Measurements from ENCODE around the gene TTLL13. TPM values are rescaled to one million over a fixed set of nuclear protein-coding genes. Genes with fewer than 3 reads are reported as not detected.
A peak's percentile ranks its signal among the peaks of the same experiment; 100 is the strongest.
"Not testable (repeated sequence)": the region's sequence is repeated elsewhere in the genome, so short reads cannot be mapped to it uniquely, and the experiment has no call there.

The TTLL13 gene
- total RNA-seq, 1 donor from 2014 or later, result 0.19 TPM

DNA sequence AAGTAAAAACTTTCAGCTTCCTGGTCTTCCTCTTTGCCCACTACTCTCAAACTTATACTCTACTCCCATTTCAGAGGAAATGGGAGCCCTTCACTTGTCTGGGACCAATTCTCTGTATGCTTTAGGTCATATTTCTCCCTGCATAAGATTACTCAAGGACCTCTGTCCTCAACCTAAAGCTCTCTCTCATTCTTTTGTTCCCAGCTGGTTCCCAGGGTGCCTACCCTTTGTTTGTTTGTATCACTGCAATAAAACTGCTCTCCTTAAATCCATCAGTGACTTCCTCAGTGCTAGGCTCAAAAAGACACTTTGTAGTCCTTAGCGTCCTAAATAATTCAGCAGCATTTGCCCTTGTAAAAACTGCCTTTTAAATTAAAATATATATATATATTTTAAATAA lies 19.1 kb downstream of the TTLL13 start:
- H3K27me3 Mint-ChIP-seq (ENCODE audit: low read depth), result no peaks in the 10 kb centered on the region
- H3K27ac Mint-ChIP-seq (ENCODE audit: unreplicated experiment), result no peak overlapping the region
- H3K4me1 Mint-ChIP-seq, result peaks cover 53% of the 10 kb centered on the region
- TF ChIP-seq, protein P1, sequence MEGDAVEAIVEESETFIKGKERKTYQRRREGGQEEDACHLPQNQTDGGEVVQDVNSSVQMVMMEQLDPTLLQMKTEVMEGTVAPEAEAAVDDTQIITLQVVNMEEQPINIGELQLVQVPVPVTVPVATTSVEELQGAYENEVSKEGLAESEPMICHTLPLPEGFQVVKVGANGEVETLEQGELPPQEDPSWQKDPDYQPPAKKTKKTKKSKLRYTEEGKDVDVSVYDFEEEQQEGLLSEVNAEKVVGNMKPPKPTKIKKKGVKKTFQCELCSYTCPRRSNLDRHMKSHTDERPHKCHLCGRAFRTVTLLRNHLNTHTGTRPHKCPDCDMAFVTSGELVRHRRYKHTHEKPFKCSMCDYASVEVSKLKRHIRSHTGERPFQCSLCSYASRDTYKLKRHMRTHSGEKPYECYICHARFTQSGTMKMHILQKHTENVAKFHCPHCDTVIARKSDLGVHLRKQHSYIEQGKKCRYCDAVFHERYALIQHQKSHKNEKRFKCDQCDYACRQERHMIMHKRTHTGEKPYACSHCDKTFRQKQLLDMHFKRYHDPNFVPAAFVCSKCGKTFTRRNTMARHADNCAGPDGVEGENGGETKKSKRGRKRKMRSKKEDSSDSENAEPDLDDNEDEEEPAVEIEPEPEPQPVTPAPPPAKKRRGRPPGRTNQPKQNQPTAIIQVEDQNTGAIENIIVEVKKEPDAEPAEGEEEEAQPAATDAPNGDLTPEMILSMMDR (conservative IDR thresholded peaks at IDR 0.05), result no peak
- peaks cover 8% of the 10 kb centered on the region for H3K36me3 Mint-ChIP-seq (ENCODE audit: low read depth)
- no peak for DNase-seq (ENCODE audit: low read depth, low spot score)
- H3K9me3 Mint-ChIP-seq, result no peaks in the 10 kb centered on the region
- H3K4me3 Mint-ChIP-seq, result peak overlapping the region; percentile 93

DNA sequence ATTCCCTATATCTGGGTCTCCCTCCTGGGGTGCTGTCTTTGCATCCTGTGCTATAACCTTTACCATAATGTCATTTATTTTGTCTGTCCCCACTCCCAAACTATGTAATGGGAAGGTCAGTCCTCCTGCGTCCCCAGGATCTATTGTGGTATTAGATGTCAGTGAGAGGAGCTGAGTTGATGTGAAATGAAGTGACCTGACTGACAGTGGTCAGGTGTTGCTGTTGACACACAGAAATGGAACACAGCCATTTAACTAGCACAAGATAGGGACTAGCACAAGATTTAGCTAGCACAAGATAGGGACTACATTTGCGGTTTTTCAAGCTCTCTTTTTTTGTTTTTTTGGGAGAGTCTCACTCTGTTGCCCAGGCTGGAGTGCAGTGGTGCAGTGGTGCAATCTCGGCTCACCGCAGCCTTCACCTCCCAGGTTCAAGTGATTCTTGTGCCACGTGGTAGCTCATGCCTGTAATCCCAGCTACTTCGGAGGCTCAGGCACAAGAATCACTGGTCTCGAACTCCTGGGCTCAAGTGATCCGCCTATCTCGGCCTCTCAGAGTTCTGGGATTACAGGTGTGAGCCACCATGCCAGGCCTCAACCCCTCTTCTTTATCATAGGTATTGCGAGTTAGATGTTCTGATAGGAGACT lies 21.3 kb downstream of the TTLL13 start:
- DNase-seq (ENCODE audit: low read depth, low spot score), result no peak
- TF ChIP-seq, protein P1 (conservative IDR thresholded peaks at IDR 0.05), result no peak
- no peaks in the 10 kb centered on the region for H3K27me3 Mint-ChIP-seq (ENCODE audit: low read depth)
- H3K4me3 Mint-ChIP-seq, result peak overlapping the region; percentile 61
- H3K9me3 Mint-ChIP-seq, result no peaks in the 10 kb centered on the region
- H3K4me1 Mint-ChIP-seq, result peaks cover 33% of the 10 kb centered on the region
- peaks cover 17% of the 10 kb centered on the region for H3K36me3 Mint-ChIP-seq (ENCODE audit: low read depth)
- no peak overlapping the region for H3K27ac Mint-ChIP-seq (ENCODE audit: unreplicated experiment)

DNA sequence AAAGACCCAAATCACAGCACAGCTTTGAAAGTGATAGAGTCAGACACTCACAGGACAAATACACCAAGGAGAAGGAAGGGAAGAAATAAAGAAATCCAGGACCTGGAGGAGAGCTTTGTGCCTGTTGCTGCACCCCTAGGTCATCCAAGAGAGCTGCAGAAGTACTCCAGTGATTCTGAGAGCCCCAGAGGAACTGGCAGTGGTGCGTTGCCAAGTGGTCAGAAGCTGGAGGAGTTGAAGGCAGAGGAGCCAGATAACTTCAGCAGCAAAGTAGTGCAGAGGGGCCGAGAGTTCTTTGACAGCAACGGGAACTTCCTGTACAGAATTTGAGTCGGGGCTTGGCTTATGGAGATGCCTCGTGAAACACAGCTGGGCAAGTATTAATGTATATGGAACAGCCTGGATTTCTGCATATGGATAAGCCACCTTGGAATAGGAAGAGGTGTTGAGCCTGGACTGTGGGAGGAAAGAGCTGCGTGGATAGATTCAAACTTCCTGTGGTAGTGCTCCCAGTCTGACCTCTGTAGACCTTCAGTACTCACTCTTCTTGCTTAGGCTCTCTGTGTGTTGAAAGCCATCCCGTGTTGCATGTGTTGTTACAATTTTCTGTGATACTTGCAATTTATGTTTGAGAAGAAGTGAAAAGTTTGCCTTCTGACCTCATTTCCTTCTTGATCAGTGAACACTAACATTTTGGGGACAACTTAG lies 22.3 kb downstream of the TTLL13 start:
- Mint-ChIP-seq H3K9me3 (no peaks in the 10 kb centered on the region), H3K4me1 (peaks cover 25% of the 10 kb centered on the region), H3K27ac (ENCODE audit: unreplicated experiment) (no peak overlapping the region), H3K27me3 (ENCODE audit: low read depth) (no peaks in the 10 kb centered on the region), H3K36me3 (ENCODE audit: low read depth) (peaks cover 17% of the 10 kb centered on the region), H3K4me3 (no peak overlapping the region)
- DNase-seq (ENCODE audit: low read depth, low spot score), result no peak
- TF ChIP-seq, protein P1 (conservative IDR thresholded peaks at IDR 0.05), result no peak

DNA sequence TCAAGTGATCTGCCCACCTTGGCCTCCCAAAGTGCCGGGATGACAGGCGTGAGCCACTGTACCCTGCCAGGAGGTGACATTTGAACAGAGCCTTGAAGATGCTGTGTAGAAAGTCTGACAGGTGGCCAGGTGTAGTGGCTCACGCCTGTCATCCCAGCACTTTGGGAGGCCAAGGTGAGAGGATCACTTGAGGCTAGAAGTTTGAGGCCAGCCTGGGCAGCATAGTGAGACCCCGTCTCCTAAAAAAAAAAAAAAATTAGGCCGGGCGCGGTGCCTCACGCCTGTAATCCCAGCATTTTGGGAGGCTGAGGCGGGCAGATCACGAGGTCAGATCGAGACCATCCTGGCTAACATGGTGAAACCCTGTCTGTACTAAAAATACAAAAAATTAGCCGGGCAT lies 29.1 kb downstream of the TTLL13 start:
- not testable (repeated sequence) for H3K27me3 Mint-ChIP-seq (ENCODE audit: low read depth); H3K4me1 Mint-ChIP-seq; H3K4me3 Mint-ChIP-seq; H3K9me3 Mint-ChIP-seq; H3K36me3 Mint-ChIP-seq (ENCODE audit: low read depth); H3K27ac Mint-ChIP-seq (ENCODE audit: unreplicated experiment); DNase-seq (ENCODE audit: low read depth, low spot score)

DNA sequence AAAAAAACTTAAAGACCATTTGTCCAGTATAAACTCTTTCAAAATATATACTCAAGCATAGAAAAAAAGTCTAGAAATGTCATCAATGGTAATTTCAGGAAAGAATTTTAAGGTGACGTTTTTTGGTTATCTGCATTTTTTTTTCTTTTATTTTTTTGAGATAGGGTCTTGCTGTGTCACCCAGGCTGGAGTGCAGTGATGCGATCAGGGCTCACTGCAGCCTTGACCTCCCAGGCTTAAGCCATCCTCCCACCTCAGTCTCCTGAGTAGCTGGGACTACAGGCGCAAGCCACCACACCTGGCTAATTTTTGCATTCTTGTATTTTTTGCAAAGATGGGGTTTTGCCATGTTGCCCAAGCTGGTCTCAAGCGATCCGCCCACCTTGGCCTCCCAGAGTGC lies 31.4 kb downstream of the TTLL13 start:
- not testable (repeated sequence) for H3K27ac Mint-ChIP-seq (ENCODE audit: unreplicated experiment); H3K4me3 Mint-ChIP-seq; H3K27me3 Mint-ChIP-seq (ENCODE audit: low read depth); H3K4me1 Mint-ChIP-seq; H3K9me3 Mint-ChIP-seq; DNase-seq (ENCODE audit: low read depth, low spot score); H3K36me3 Mint-ChIP-seq (ENCODE audit: low read depth)

DNA sequence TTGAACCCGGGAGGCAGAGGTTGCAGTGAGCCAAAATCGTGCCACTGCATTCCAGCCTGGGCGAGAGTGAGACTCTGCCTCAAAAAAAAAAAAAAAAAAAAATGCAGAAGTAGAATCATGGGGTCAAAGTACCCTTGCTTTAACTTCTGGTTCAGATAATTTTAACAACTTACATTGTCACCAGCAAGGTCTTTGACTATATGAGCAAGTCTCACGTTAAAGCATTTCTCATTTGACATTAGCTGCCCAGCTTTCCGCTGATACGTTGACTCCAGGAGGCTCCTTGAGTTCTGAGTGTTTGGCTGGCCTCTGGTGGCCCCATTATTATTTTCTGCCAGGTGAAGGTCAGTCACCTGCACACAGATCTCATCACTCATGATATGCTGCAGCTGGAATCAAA lies 32.3 kb downstream of the TTLL13 start:
- not testable (repeated sequence) for H3K36me3 Mint-ChIP-seq (ENCODE audit: low read depth); H3K9me3 Mint-ChIP-seq; H3K27me3 Mint-ChIP-seq (ENCODE audit: low read depth); DNase-seq (ENCODE audit: low read depth, low spot score); H3K4me3 Mint-ChIP-seq; H3K4me1 Mint-ChIP-seq; H3K27ac Mint-ChIP-seq (ENCODE audit: unreplicated experiment)

DNA sequence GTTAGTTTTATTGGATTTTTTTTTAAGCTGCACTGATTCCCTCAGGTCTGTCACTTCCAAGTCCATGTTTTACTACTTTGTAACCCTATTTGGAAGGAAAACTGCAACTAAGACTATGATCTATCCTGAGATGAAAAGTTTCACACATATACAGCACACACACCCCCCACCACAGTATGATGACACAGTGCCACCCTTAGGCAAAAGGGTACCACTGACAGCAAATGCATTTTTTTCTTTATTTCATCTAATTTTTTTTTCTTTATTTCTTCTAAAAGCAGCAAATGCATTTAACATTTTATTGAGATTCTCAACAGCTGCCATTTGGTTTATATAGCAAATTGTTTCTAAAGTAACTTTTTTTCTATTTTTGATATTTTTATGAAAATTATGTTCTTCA lies 37.3 kb downstream of the TTLL13 start:
- TF ChIP-seq, protein P1 (conservative IDR thresholded peaks at IDR 0.05), result peak; percentile 48
- no peak overlapping the region for H3K27ac Mint-ChIP-seq (ENCODE audit: unreplicated experiment)
- H3K36me3 Mint-ChIP-seq (ENCODE audit: low read depth), result no peaks in the 10 kb centered on the region
- no peaks in the 10 kb centered on the region for H3K27me3 Mint-ChIP-seq (ENCODE audit: low read depth)
- H3K4me1 Mint-ChIP-seq, result peaks cover 7% of the 10 kb centered on the region
- H3K9me3 Mint-ChIP-seq, result no peaks in the 10 kb centered on the region
- DNase-seq (ENCODE audit: low read depth, low spot score), result no peak
- H3K4me3 Mint-ChIP-seq, result no peak overlapping the region

Data from neural crest cell (in vitro differentiated cells).